ENCODE data around the gene ACOT7.
A peak's percentile ranks its signal among the peaks of the same experiment; 100 is the strongest.

Gene ACOT7

GRCh38 chr1:6246497-6247467 lies 146.8 kb downstream of the ACOT7 start:
- Histone ChIP-seq H3K4me1 (ENCODE audit: control insufficient read depth in 2 of 2, insufficient read depth in 2 of 2, low read length in 2 of 2) (peaks cover 13 to 14% of the 10 kb centered on the region in 2 donors), H3K27ac (ENCODE audit: low read depth in 2 of 2, low read length in 2 of 2) (peak overlapping the region in 1 of 2 donors; percentile 29), H3K36me3 (ENCODE audit: control insufficient read depth in 2 of 2, insufficient read depth in 2 of 2, low read length in 2 of 2) (no peaks in the 10 kb centered on the region), H3K9me3 (ENCODE audit: control insufficient read depth in 2 of 2, low read length in 2 of 2) (no peaks in the 10 kb centered on the region), H3K4me3 (ENCODE audit: low read length in 2 of 2) (no peak overlapping the region), H3K27me3 (ENCODE audit: control insufficient read depth in 2 of 2, insufficient read depth in 2 of 2, low read length in 2 of 2) (peaks cover 33 to 44% of the 10 kb centered on the region in 2 donors), H3K9ac (ENCODE audit: low read depth in 1 of 2, low read length in 2 of 2) (peak overlapping the region; percentile 1 to 47)

- H3K27ac ChIP-seq (ENCODE audit: low read depth in 2 of 2, low read length in 2 of 2) = no peak overlapping the region
- peaks cover 13 to 14% of the 10 kb centered on the region in 2 donors for H3K4me1 ChIP-seq (ENCODE audit: control insufficient read depth in 2 of 2, insufficient read depth in 2 of 2, low read length in 2 of 2)
- H3K4me3 ChIP-seq (ENCODE audit: low read length in 2 of 2) = no peak overlapping the region
- no peak overlapping the region for H3K9ac ChIP-seq (ENCODE audit: low read depth in 1 of 2, low read length in 2 of 2)
- no peaks in the 10 kb centered on the region for H3K9me3 ChIP-seq (ENCODE audit: control insufficient read depth in 2 of 2, low read length in 2 of 2)
- peaks cover 36 to 48% of the 10 kb centered on the region in 2 donors for H3K27me3 ChIP-seq (ENCODE audit: control insufficient read depth in 2 of 2, insufficient read depth in 2 of 2, low read length in 2 of 2)
- no peaks in the 10 kb centered on the region for H3K36me3 ChIP-seq (ENCODE audit: control insufficient read depth in 2 of 2, insufficient read depth in 2 of 2, low read length in 2 of 2)
Observed at GRCh38 chr1:6245869-6246496, 147.6 kb downstream of the ACOT7 start.

- Histone ChIP-seq H3K4me3 (ENCODE audit: low read length in 2 of 2) (no peak overlapping the region), H3K27me3 (ENCODE audit: control insufficient read depth in 2 of 2, insufficient read depth in 2 of 2, low read length in 2 of 2) (peaks cover 37 to 49% of the 10 kb centered on the region in 2 donors), H3K9ac (ENCODE audit: low read depth in 1 of 2, low read length in 2 of 2) (no peak overlapping the region)
Observed at GRCh38 chr1:6245086-6245868, 148.3 kb downstream of the ACOT7 start.

GRCh38 chr1:6244401-6245049 lies 149.0 kb downstream of the ACOT7 start:
- Histone ChIP-seq H3K9ac (ENCODE audit: low read depth in 1 of 2, low read length in 2 of 2) (no peak overlapping the region), H3K27ac (ENCODE audit: low read depth in 2 of 2, low read length in 2 of 2) (no peak overlapping the region), H3K4me3 (ENCODE audit: low read length in 2 of 2) (no peak overlapping the region), H3K4me1 (ENCODE audit: control insufficient read depth in 2 of 2, insufficient read depth in 2 of 2, low read length in 2 of 2) (peaks cover 8 to 11% of the 10 kb centered on the region in 2 donors), H3K9me3 (ENCODE audit: control insufficient read depth in 2 of 2, low read length in 2 of 2) (no peaks in the 10 kb centered on the region), H3K36me3 (ENCODE audit: control insufficient read depth in 2 of 2, insufficient read depth in 2 of 2, low read length in 2 of 2) (no peaks in the 10 kb centered on the region), H3K27me3 (ENCODE audit: control insufficient read depth in 2 of 2, insufficient read depth in 2 of 2, low read length in 2 of 2) (peaks cover 34 to 50% of the 10 kb centered on the region in 2 donors)

More at GRCh38 chr1:6245086-6245868, 148.3 kb downstream of the ACOT7 start:
- Histone ChIP-seq H3K9me3 (ENCODE audit: control insufficient read depth in 2 of 2, low read length in 2 of 2) (no peaks in the 10 kb centered on the region), H3K36me3 (ENCODE audit: control insufficient read depth in 2 of 2, insufficient read depth in 2 of 2, low read length in 2 of 2) (no peaks in the 10 kb centered on the region), H3K4me1 (ENCODE audit: control insufficient read depth in 2 of 2, insufficient read depth in 2 of 2, low read length in 2 of 2) (peaks cover 13 to 14% of the 10 kb centered on the region in 2 donors), H3K27ac (ENCODE audit: low read depth in 2 of 2, low read length in 2 of 2) (no peak overlapping the region)

- Histone ChIP-seq H3K4me3 (ENCODE audit: low read length in 2 of 2) (no peak within 1 kb of the TSS), H3K36me3 (ENCODE audit: control insufficient read depth in 2 of 2, insufficient read depth in 2 of 2, low read length in 2 of 2) (no peaks in the 10 kb centered on the region)
Observed at GRCh38 chr1:6243993-6244392, 149.6 kb downstream of the ACOT7 start, which contains the start of gene HES3. HES3 (plus strand) TSS chr1:6244179; CDS start chr1:6244366, 187 bp downstream.

GRCh38 chr1:6243053-6243834 lies 150.3 kb downstream of the ACOT7 start:
- Histone ChIP-seq H3K9ac (ENCODE audit: low read depth in 1 of 2, low read length in 2 of 2) (no peak overlapping the region), H3K27me3 (ENCODE audit: control insufficient read depth in 2 of 2, insufficient read depth in 2 of 2, low read length in 2 of 2) (peaks cover 34 to 45% of the 10 kb centered on the region in 2 donors), H3K36me3 (ENCODE audit: control insufficient read depth in 2 of 2, insufficient read depth in 2 of 2, low read length in 2 of 2) (no peaks in the 10 kb centered on the region), H3K27ac (ENCODE audit: low read depth in 2 of 2, low read length in 2 of 2) (no peak overlapping the region), H3K4me3 (ENCODE audit: low read length in 2 of 2) (no peak overlapping the region), H3K9me3 (ENCODE audit: control insufficient read depth in 2 of 2, low read length in 2 of 2) (no peaks in the 10 kb centered on the region), H3K4me1 (ENCODE audit: control insufficient read depth in 2 of 2, insufficient read depth in 2 of 2, low read length in 2 of 2) (peaks cover 8% of the 10 kb centered on the region in 2 donors)

More at GRCh38 chr1:6243993-6244392, 149.6 kb downstream of the ACOT7 start, which contains the start of gene HES3:
- Histone ChIP-seq H3K27me3 (ENCODE audit: control insufficient read depth in 2 of 2, insufficient read depth in 2 of 2, low read length in 2 of 2) (peaks cover 38 to 49% of the 10 kb centered on the region in 2 donors), H3K4me1 (ENCODE audit: control insufficient read depth in 2 of 2, insufficient read depth in 2 of 2, low read length in 2 of 2) (peaks cover 8 to 11% of the 10 kb centered on the region in 2 donors), H3K9ac (ENCODE audit: low read depth in 1 of 2, low read length in 2 of 2) (no peak within 1 kb of the TSS), H3K9me3 (ENCODE audit: control insufficient read depth in 2 of 2, low read length in 2 of 2) (no peaks in the 10 kb centered on the region), H3K27ac (ENCODE audit: low read depth in 2 of 2, low read length in 2 of 2) (no peak within 1 kb of the TSS)

GRCh38 chr1:6241887-6242740 lies 151.5 kb downstream of the ACOT7 start:
- Histone ChIP-seq H3K27me3 (ENCODE audit: control insufficient read depth in 2 of 2, insufficient read depth in 2 of 2, low read length in 2 of 2) (peaks cover 34 to 39% of the 10 kb centered on the region in 2 donors), H3K9me3 (ENCODE audit: control insufficient read depth in 2 of 2, low read length in 2 of 2) (no peaks in the 10 kb centered on the region), H3K27ac (ENCODE audit: low read depth in 2 of 2, low read length in 2 of 2) (no peak overlapping the region), H3K4me1 (ENCODE audit: control insufficient read depth in 2 of 2, insufficient read depth in 2 of 2, low read length in 2 of 2) (peaks cover 8% of the 10 kb centered on the region in 2 donors), H3K9ac (ENCODE audit: low read depth in 1 of 2, low read length in 2 of 2) (no peak overlapping the region), H3K36me3 (ENCODE audit: control insufficient read depth in 2 of 2, insufficient read depth in 2 of 2, low read length in 2 of 2) (no peaks in the 10 kb centered on the region), H3K4me3 (ENCODE audit: low read length in 2 of 2) (no peak overlapping the region)

- Histone ChIP-seq H3K36me3 (ENCODE audit: control insufficient read depth in 2 of 2, insufficient read depth in 2 of 2, low read length in 2 of 2) (no peaks in the 10 kb centered on the region), H3K27me3 (ENCODE audit: control insufficient read depth in 2 of 2, insufficient read depth in 2 of 2, low read length in 2 of 2) (peaks cover 34% of the 10 kb centered on the region in 2 donors), H3K4me3 (ENCODE audit: low read length in 2 of 2) (no peak overlapping the region), H3K4me1 (ENCODE audit: control insufficient read depth in 2 of 2, insufficient read depth in 2 of 2, low read length in 2 of 2) (peaks cover 5% of the 10 kb centered on the region in 2 donors), H3K27ac (ENCODE audit: low read depth in 2 of 2, low read length in 2 of 2) (no peak overlapping the region), H3K9ac (ENCODE audit: low read depth in 1 of 2, low read length in 2 of 2) (no peak overlapping the region), H3K9me3 (ENCODE audit: control insufficient read depth in 2 of 2, low read length in 2 of 2) (no peaks in the 10 kb centered on the region)
Observed at GRCh38 chr1:6241107-6241886, 152.3 kb downstream of the ACOT7 start.

Measured in mucosa of rectum (tissue), 2 donors.